Measurements from ENCODE around the gene POLR1E.

The POLR1E gene

GRCh38 chr9:37541465-37541864 lies 55.7 kb downstream of the POLR1E start:
- DNase-seq = no peak

- DNase-seq = no peak
Observed at GRCh38 chr9:37542488-37542887, 56.7 kb downstream of the POLR1E start.

- no peak for DNase-seq
Observed at GRCh38 chr9:37542895-37543294, 57.1 kb downstream of the POLR1E start.

GRCh38 chr9:37543468-37543867 lies 57.7 kb downstream of the POLR1E start:
- DNase-seq = no peak

- DNase-seq = no peak
Observed at GRCh38 chr9:37547328-37547878, 61.7 kb downstream of the POLR1E start.

GRCh38 chr9:37549527-37549926 lies 63.8 kb downstream of the POLR1E start:
- no peak for DNase-seq

- DNase-seq = no peak
Observed at GRCh38 chr9:37550781-37551180, 65.0 kb downstream of the POLR1E start.

GRCh38 chr9:37551468-37551867 lies 65.7 kb downstream of the POLR1E start:
- DNase-seq = no peak

GRCh38 chr9:37551888-37552287 lies 66.1 kb downstream of the POLR1E start:
- no peak for DNase-seq

Measured in activated CD8-positive, alpha-beta memory T cell treated with anti-CD3 and anti-CD28 coated beads for 24 hours (primary cell).